BLaER1 treated with 17β-estradiol and CSF1 and Interleukin-3, amounts not matched to agents 10 nM and 100 nM (cell line): ENCODE data around the gene MIX23.

Source experiments
- H3K27ac ChIP-seq, 11 experiments: shearing (Covaris generic); formaldehyde crosslinking; 2 replicates each; pipeline ENCODE4 v1.8.1; 2022
- H3K27me3 ChIP-seq, 11 experiments: shearing (Covaris generic); formaldehyde crosslinking; 2 replicates each; pipeline ENCODE4 v1.8.1; 2022
- H3K36me3 ChIP-seq, 11 experiments: shearing (Covaris generic); formaldehyde crosslinking; 2 replicates each; pipeline ENCODE4 v1.8.1; 2022
- H3K4me1 ChIP-seq, 10 experiments: shearing (Covaris generic); formaldehyde crosslinking; 2 replicates each; pipeline ENCODE4 v1.8.1; 2022
- H3K4me2 ChIP-seq, 11 experiments: shearing (Covaris generic); formaldehyde crosslinking; 2 replicates each; pipeline ENCODE4 v1.8.1; 2022
- H3K4me3 ChIP-seq, 10 experiments: shearing (Covaris generic); formaldehyde crosslinking; 2 replicates each; pipeline ENCODE4 v1.8.1; 2022
- H3K9ac ChIP-seq, 11 experiments: shearing (Covaris generic); formaldehyde crosslinking; 2 replicates each; pipeline ENCODE4 v1.8.1; 2022
- H3K9me3 ChIP-seq, 11 experiments: shearing (Covaris generic); formaldehyde crosslinking; replicated peaks in 1 of 11; 2 replicates each; pipeline ENCODE4 v1.8.1; 2022
- H4K20me1 ChIP-seq, 11 experiments: shearing (Covaris generic); formaldehyde crosslinking; 2 replicates each; pipeline ENCODE4 v1.8.1; 2022
- Cebpa-rat ChIP-seq, 11 experiments: shearing (Covaris generic); IDR thresholded peaks; 2 replicates each; pipeline ENCODE4 v1.8.1; 2022

MIX23 gene

DNA sequence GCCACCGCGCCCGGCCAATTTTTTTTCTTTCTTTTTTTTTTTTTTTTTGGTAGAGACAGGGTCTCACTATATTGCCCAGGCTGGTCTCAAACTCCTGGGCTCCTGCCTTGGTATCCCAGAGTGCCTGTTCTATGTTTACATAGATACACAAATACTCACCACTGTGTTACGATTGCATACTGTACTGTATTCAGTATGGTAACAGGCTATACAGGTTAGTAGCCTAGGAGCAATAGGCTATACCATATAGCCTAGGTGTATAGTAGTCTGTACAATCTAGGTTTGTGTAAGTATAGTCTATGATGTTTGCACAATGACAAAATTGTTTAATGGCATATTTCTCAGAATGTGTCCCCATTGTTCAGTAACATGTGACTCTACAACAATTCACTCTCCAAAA lies 31.4 kb downstream of the MIX23 start:
- no peak overlapping the region for H3K4me3 ChIP-seq
- H3K4me1 ChIP-seq: peaks cover 0 to 5% (median 0%) of the 10 kb centered on the region in 10 experiments; a peak in 2 of 20 replicates
- TF ChIP-seq Cebpa-rat (IDR thresholded peaks at IDR 0.05): no peak
- no peaks in the 10 kb centered on the region for H4K20me1 ChIP-seq
- 0 out of 22 replicates have a peak, but pooled peaks cover 0 to under 1% (median 0%) of the 10 kb centered on the region in 11 experiments for H3K36me3 ChIP-seq
- no peak overlapping the region for H3K27ac ChIP-seq
- H3K9ac ChIP-seq: no peak overlapping the region
- peaks cover 0 to 9% (median 8%) of the 10 kb centered on the region in 11 experiments; a peak in 13 of 22 replicates for H3K9me3 ChIP-seq
- H3K4me2 ChIP-seq: no peak overlapping the region
- H3K27me3 ChIP-seq: no peaks in the 10 kb centered on the region

DNA sequence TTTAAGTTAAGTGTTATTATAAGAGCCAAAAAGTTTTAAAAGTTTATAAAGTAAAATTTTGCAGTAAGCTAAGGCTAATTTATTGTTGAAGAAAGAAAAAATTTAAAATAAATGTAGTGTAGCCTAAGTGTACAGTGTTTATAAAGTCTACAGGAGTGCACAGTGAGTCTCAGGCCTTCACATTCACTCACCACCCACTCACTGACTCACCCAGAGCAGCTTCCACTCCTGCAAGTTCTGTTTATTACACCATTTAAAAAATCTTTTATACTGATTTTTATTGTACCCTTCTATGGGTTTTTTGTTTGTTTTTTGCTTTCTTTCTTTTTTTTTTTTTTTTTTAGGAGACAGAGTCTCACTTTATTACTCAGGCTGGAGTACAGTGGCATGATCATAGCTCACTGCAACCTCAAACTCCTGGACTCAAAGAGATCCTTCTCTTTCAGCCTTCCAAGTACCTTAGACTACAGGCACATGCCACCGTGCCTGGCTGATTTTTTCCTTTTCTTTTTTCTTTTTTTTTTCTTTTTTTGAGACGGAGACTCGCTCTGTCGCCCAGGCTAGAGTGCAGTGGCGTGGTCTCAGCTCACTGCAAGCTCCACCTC lies 32.1 kb downstream of the MIX23 start:
- no peaks in the 10 kb centered on the region for H3K27me3 ChIP-seq

DNA sequence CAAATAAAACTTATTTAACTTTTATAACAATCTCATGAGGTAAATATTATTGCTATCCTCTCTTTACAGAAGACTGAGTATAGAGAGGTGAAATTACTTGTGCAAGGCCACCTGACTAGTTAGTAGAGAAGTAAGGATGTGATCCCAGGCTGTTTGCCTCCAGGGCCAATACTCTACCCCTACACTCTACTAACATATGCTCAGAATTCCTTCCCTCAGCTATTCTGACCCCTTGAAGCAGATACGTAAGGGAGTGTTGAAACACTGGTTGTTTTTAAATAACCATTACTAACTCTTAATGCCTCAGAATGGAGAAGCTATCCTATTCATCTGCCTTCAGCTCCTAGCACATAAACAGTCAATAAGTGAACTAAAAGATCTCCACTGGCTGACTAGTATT lies 33.9 kb downstream of the MIX23 start:
- no peak for TF ChIP-seq Cebpa-rat (IDR thresholded peaks at IDR 0.05)
- no peaks in the 10 kb centered on the region for H3K27me3 ChIP-seq
- no peaks in the 10 kb centered on the region for H4K20me1 ChIP-seq
- no peak overlapping the region for H3K27ac ChIP-seq
- H3K4me2 ChIP-seq: no peak overlapping the region
- peaks cover 0 to 5% (median 0%) of the 10 kb centered on the region in 10 experiments; a peak in 2 of 20 replicates for H3K4me1 ChIP-seq
- H3K9me3 ChIP-seq: peaks cover 0 to 11% (median 8%) of the 10 kb centered on the region in 11 experiments; a peak in 13 of 22 replicates
- H3K9ac ChIP-seq: no peak overlapping the region
- no peak overlapping the region for H3K4me3 ChIP-seq
- no peaks in the 10 kb centered on the region for H3K36me3 ChIP-seq

More for the DNA sequence above, 32.1 kb downstream of the MIX23 start:
- no peak overlapping the region for H3K4me3 ChIP-seq
- no peaks in the 10 kb centered on the region for H4K20me1 ChIP-seq
- H3K9me3 ChIP-seq: peaks cover 0 to 9% (median 8%) of the 10 kb centered on the region in 11 experiments; a peak in 13 of 22 replicates
- no peaks in the 10 kb centered on the region for H3K36me3 ChIP-seq
- no peak overlapping the region for H3K9ac ChIP-seq
- TF ChIP-seq Cebpa-rat (IDR thresholded peaks at IDR 0.05): no peak
- H3K4me1 ChIP-seq: peaks cover 0 to 5% (median 0%) of the 10 kb centered on the region in 10 experiments; a peak in 2 of 20 replicates
- no peak overlapping the region for H3K27ac ChIP-seq
- H3K4me2 ChIP-seq: peak overlapping the region in 1 of 11 experiments; percentile 33; a peak in 1 of 22 replicates

DNA sequence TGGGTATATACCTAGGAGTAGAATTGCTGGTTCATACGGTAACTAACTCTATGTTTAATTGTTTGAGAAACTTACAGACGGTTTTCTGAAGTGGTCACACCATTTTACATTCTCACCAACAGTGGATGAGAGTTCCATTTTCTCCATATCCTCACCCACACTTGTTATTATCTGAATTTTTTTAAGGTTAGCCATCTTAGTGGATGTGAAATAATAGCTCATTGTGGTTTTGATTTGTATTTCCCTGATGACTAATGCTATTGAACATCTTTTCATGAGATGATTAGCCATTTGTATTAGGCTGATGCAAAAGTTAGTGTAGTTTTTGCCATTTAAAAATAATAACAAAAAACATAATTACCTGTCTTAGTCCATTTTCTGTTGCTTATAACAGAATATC lies 39.4 kb downstream of the MIX23 start:
- H3K4me1 ChIP-seq: no peaks in the 10 kb centered on the region
- H3K27ac ChIP-seq: no peak overlapping the region
- H3K9me3 ChIP-seq: peaks cover 0 to 26% (median 9%) of the 10 kb centered on the region in 11 experiments; a peak in 16 of 22 replicates
- no peak overlapping the region for H3K4me2 ChIP-seq
- no peaks in the 10 kb centered on the region for H4K20me1 ChIP-seq
- no peak overlapping the region for H3K4me3 ChIP-seq
- H3K9ac ChIP-seq: no peak overlapping the region
- no peaks in the 10 kb centered on the region for H3K36me3 ChIP-seq
- no peak for TF ChIP-seq Cebpa-rat (IDR thresholded peaks at IDR 0.05)
- H3K27me3 ChIP-seq: no peaks in the 10 kb centered on the region

DNA sequence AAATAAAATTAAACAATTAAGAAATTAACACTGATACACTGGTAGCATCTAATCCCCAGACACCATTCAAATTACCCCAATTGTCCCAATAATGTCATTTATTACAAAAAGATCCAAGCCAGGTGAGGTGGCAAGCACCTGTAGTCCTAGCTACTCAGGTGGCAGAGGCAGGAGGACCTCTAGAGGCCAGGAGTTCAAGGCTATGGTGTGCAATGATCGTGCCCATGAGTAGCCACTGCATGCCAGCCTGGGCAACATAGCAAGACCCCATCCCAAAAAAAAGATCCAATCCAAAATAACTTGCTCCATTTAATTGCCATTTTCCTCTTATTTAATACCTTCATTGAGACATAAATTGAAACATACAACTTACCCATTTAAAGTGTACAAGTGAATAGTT lies 40.2 kb downstream of the MIX23 start:
- Histone ChIP-seq H3K27me3 (no peaks in the 10 kb centered on the region), H3K27ac (no peak overlapping the region), H3K4me3 (no peak overlapping the region), H3K36me3 (no peaks in the 10 kb centered on the region), H3K4me1 (no peaks in the 10 kb centered on the region), H3K9ac (no peak overlapping the region), H3K9me3 (peaks cover 0 to 20% (median 2%) of the 10 kb centered on the region in 11 experiments; a peak in 16 of 22 replicates), H4K20me1 (no peaks in the 10 kb centered on the region), H3K4me2 (no peak overlapping the region)
- no peak for TF ChIP-seq Cebpa-rat (IDR thresholded peaks at IDR 0.05)

DNA sequence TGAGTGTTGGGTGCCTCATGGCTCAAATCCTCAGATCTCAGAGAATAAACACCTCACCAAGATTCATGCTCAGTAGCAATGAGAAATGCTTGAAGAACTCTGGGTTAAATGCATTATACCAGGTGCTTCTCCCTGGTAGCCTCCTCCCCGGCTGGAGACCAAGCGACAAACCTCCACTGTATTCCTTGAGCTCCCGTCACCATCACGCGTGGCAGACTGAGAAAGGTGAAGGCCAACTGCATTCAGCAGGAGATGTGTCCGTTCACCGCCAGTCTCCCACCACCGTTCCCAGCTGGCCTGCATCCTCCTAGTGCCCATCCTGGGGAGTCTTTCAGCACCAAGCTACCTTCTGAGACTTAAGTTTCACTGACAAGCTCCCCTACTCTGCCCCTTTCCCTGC lies 50.5 kb downstream of the MIX23 start:
- Histone ChIP-seq H4K20me1 (no peaks in the 10 kb centered on the region), H3K36me3 (no peaks in the 10 kb centered on the region), H3K27ac (no peak overlapping the region), H3K27me3 (no peaks in the 10 kb centered on the region), H3K4me2 (no peak overlapping the region), H3K9ac (no peak overlapping the region), H3K4me3 (no peak overlapping the region), H3K9me3 (no peaks in the 10 kb centered on the region), H3K4me1 (no peaks in the 10 kb centered on the region)
- no peak for TF ChIP-seq Cebpa-rat (IDR thresholded peaks at IDR 0.05)

DNA sequence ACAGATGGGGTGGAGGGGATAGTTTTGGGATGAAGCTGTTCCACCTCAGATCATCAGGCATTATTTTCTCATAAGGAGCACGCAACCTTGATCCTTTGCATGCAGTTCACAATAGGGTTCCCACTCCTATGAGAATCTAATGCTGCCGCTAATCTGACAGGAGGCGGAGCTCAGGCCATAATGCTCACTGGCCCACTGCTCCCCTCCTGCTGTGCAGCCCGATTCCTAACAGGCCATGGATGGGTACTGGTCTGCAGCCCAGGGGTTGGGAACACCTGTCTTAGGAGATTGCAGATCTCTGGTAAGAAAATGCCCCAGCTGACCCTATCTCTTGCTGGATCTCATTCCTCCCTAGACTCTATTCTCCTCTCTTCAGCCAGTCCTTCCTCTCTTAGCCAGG lies 51.1 kb downstream of the MIX23 start:
- H3K27me3 ChIP-seq: no peaks in the 10 kb centered on the region
- H3K4me2 ChIP-seq: no peak overlapping the region
- H4K20me1 ChIP-seq: no peaks in the 10 kb centered on the region
- no peak for TF ChIP-seq Cebpa-rat (IDR thresholded peaks at IDR 0.05)
- no peaks in the 10 kb centered on the region for H3K9me3 ChIP-seq
- H3K4me3 ChIP-seq: no peak overlapping the region
- H3K4me1 ChIP-seq: no peaks in the 10 kb centered on the region
- H3K36me3 ChIP-seq: no peaks in the 10 kb centered on the region
- no peak overlapping the region for H3K9ac ChIP-seq
- no peak overlapping the region for H3K27ac ChIP-seq

DNA sequence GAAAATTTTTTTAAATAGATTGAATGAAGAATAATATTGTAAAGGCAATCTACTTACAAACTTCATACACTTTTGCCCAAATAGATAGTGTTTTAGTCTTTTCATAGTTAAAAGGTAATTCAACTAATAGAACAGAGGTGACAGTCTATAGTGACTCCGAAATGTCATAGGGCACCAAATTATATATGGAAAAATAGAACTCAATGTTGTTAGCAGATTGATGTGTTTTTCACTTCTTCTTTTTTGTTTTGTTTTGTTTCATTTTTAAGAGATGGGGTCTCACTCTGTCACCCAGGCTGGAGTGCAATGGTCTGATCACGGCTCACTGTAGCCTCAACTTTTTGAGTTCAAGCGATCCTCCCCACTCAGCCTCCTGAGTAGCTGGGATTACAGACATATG lies 57.3 kb downstream of the MIX23 start:
- TF ChIP-seq Cebpa-rat (IDR thresholded peaks at IDR 0.05): no peak
- Histone ChIP-seq H3K4me1 (no peaks in the 10 kb centered on the region), H3K4me2 (no peak overlapping the region), H3K27ac (no peak overlapping the region), H3K9me3 (peaks cover 0 to 3% (median 0%) of the 10 kb centered on the region in 11 experiments; a peak in 1 of 22 replicates), H3K4me3 (no peak overlapping the region), H3K9ac (no peak overlapping the region), H4K20me1 (no peaks in the 10 kb centered on the region), H3K36me3 (no peaks in the 10 kb centered on the region), H3K27me3 (no peaks in the 10 kb centered on the region)

DNA sequence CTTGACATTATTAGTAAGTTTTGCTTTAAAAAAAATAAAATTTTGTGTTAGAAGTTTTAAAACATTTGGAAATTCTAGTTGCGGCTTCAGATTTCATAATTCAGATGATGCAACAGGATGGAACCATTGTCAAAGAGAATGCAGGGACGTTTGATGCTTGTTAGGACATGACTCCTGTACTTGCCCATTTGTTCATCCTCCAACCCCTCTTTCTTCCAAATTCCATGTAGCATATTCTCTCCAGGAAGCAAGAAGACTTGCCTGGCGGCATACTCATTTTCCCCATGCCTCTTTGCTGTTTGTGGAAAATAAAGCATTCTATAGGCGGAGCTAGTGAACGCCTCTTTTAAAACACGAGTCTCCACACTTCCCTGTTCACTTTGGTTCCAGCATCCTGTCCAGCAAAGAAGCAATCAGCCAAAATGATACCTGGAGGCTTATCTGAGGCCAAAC lies 58.1 kb downstream of the MIX23 start, which contains the start of gene CSTA:
Gene CSTA, plus strand, starts transcription at position 378 of the 453 bp plus-strand sequence. Its CDS starts 45 bp downstream, at position 423.
- Histone ChIP-seq H3K27me3 (no peaks in the 10 kb centered on the region), H3K36me3 (no peaks in the 10 kb centered on the region), H3K9ac (no peak within 1 kb of the TSS), H3K4me1 (no peaks in the 10 kb centered on the region), H3K27ac (no peak within 1 kb of the TSS), H3K4me3 (no peak within 1 kb of the TSS), H4K20me1 (no peaks in the 10 kb centered on the region), H3K4me2 (no peak within 1 kb of the TSS), H3K9me3 (peaks cover 0 to 12% (median 6%) of the 10 kb centered on the region in 11 experiments; a peak in 10 of 22 replicates)
- no peak for TF ChIP-seq Cebpa-rat (IDR thresholded peaks at IDR 0.05)
